ENCODE results near the gene PGBD5. TPM values are rescaled to one million over a fixed set of nuclear protein-coding genes. Genes with fewer than 3 reads are reported as not detected.
A peak's percentile ranks its signal among the peaks of the same experiment; 100 is the strongest.

Gene PGBD5
- total RNA-seq, 4 donors from 2014 or later = 1.0 to 4.5 (median 1.9) TPM

DNA sequence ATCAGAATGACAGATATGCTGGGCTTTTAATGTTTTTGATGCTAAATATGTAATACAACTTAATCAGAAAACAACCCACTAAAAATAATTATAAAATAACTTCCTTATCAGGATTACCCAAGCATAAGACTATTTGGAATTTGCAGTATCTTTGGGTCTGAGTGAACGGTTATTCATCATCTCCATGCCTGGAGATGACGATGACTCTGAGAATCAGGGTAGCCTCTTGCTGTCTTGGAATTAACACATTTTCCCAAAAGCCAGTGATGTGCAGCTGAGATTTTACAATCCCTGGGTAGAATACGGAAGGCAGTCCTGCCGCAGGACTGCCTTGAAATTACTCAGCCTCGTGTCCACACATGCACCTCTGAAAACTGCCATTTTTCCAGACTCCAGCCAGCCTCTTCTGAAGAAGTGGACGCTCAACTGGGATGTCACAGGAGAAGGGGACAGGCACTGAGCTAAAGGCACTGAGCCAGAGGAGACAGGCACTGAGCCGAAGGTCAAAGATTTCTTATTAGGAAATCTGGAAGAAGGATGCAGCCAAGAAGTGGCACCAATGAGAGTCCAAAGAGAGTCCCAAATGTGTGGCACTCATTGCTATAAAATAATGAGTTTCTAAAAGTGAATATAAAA, 85.5 kb downstream of the PGBD5 start:
- H3K27me3 ChIP-seq = no peaks in the 10 kb centered on the region
- ATAC-seq (peak; percentile 71 to 83), DNase-seq (peak; percentile 36 to 77)
- in situ Hi-C loops (cut with MboI; ENCODE audit: low sequenced_read_pairs in 4 of 4) (no loop called here), intact Hi-C loops (cut with DNase I; ENCODE audit: low total_unique reads) (no loop called here)
- no peaks in the 10 kb centered on the region for H3K9me3 ChIP-seq
- no peak overlapping the region for H3K27ac ChIP-seq
- no peak overlapping the region for H3K4me3 ChIP-seq
- TF ChIP-seq POLR2A (IDR thresholded peaks at IDR 0.05) (no peak), CTCF (IDR thresholded peaks at IDR 0.05 in 4 of 5, conservative IDR thresholded peaks at IDR 0.05 in 1 of 5) (no peak)
- peaks cover 9 to 18% of the 10 kb centered on the region in 2 donors for H3K4me1 ChIP-seq
- H3K36me3 ChIP-seq = no peaks in the 10 kb centered on the region

DNA sequence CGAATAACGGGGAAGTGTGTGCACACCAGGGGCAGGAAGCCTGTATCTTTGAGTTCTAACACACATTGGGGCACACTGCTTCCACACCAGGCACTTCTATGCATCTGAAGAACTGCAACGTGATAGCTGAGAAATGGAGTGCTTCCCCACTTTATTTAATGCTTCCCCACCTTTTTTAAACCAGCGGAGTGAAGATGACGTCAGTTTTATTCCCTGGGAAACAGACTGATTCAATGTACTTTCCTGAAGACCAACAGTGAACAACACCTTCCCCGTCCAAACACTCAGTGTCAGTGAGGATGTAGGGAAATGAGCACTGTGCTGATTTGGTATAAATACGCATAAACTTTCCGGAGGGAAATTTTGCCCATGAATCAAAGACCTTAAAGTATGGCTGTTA, 87.1 kb downstream of the PGBD5 start:
- Histone ChIP-seq H3K4me1 (peaks cover 18 to 26% of the 10 kb centered on the region in 2 donors), H3K36me3 (no peaks in the 10 kb centered on the region), H3K27ac (no peak overlapping the region), H3K27me3 (no peaks in the 10 kb centered on the region), H3K9me3 (no peaks in the 10 kb centered on the region), H3K4me3 (no peak overlapping the region)
- in situ Hi-C loops (cut with MboI; ENCODE audit: low sequenced_read_pairs in 4 of 4) (no loop called here), intact Hi-C loops (cut with DNase I; ENCODE audit: low total_unique reads) (no loop called here)
- TF ChIP-seq POLR2A (IDR thresholded peaks at IDR 0.05) (no peak), CTCF (IDR thresholded peaks at IDR 0.05 in 4 of 5, conservative IDR thresholded peaks at IDR 0.05 in 1 of 5) (no peak)
- DNase-seq (no peak), ATAC-seq (no peak)

- Histone ChIP-seq H3K27me3 (no peaks in the 10 kb centered on the region), H3K9me3 (no peaks in the 10 kb centered on the region), H3K27ac (no peak overlapping the region), H3K36me3 (no peaks in the 10 kb centered on the region), H3K4me1 (peaks cover 20 to 30% of the 10 kb centered on the region in 2 donors), H3K4me3 (no peak overlapping the region)
- intact Hi-C loops (cut with DNase I; ENCODE audit: low total_unique reads) = no loop called here
- TF ChIP-seq POLR2A (IDR thresholded peaks at IDR 0.05) (no peak), CTCF (IDR thresholded peaks at IDR 0.05 in 4 of 5, conservative IDR thresholded peaks at IDR 0.05 in 1 of 5) (no peak)
- in situ Hi-C loops (cut with MboI; ENCODE audit: low sequenced_read_pairs in 4 of 4) = no loop called here
- ATAC-seq (no peak), DNase-seq (no peak)
These were observed 88.9 kb downstream of the PGBD5 start for GRCh38 chr1:230337266-230337665.

- TF ChIP-seq CTCF (IDR thresholded peaks at IDR 0.05 in 4 of 5, conservative IDR thresholded peaks at IDR 0.05 in 1 of 5) = no peak
- TF ChIP-seq POLR2A (IDR thresholded peaks at IDR 0.05) = no peak
- peaks cover 17 to 25% of the 10 kb centered on the region in 2 donors for H3K4me1 ChIP-seq
- in situ Hi-C loops (cut with MboI; ENCODE audit: low sequenced_read_pairs in 4 of 4) (no loop called here), intact Hi-C loops (cut with DNase I; ENCODE audit: low total_unique reads) (no loop called here)
- peak overlapping the region in 1 of 4 donors; percentile 11 for H3K27ac ChIP-seq
- no peak overlapping the region for H3K4me3 ChIP-seq
- no peaks in the 10 kb centered on the region for H3K36me3 ChIP-seq
- H3K27me3 ChIP-seq = no peaks in the 10 kb centered on the region
- ATAC-seq = peak; percentile 18 to 62
- H3K9me3 ChIP-seq = no peaks in the 10 kb centered on the region
- no peak for DNase-seq
These were observed 90.1 kb downstream of the PGBD5 start for GRCh38 chr1:230335861-230336522.
